GM19328 (cell line): ENCODE results near the gene NLK.
"Not testable (repeated sequence)": the region's sequence is repeated elsewhere in the genome, so short reads cannot be mapped to it uniquely, and the experiment has no call there.

Experiments used
- ATAC-seq: cut with Tn5 transposase; IDR thresholded peaks from one replicate; pipeline ENCODE4 v1.9.1; 2021; ENCODE audit warnings: mild to moderate bottlenecking, moderate library complexity; ENCODE audit not compliant: unreplicated experiment

The NLK gene

DNA sequence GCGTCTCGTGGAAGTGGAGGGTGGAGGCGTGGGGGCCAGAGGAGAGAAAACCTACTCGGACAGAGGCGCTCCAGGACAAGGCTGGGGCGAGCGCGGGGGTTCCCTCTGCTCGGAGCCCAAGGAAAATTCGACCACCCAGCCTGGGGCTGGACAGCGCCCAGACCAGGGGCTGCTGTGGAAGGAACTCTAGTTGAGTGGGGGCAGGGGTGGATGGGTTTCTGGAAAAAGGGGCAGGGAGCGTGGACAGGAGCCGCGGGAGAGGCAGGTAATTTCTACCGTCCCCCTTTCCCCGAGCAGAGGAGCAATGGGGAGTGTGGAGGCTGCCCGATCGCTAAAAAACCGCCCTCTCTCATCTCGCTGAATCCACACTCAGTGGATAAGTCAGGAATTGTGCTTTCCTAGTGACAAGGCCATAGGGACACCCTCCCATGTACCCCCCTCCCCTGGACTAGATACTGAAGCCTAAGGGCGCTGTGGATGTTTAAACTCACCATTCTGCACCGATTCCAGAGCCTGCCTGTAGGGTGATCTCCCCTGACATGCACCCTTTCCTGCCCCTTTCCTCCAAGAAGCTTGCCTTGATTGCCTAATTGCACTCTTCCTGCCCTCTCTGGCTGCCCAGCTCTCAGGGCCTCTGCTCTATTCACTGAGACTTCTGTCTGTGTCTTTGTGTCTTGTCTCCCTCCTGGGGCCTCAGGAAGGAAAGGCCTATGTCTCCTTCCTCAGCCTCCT lies 185.8 kb downstream of the NLK start:
- no peak for ATAC-seq

DNA sequence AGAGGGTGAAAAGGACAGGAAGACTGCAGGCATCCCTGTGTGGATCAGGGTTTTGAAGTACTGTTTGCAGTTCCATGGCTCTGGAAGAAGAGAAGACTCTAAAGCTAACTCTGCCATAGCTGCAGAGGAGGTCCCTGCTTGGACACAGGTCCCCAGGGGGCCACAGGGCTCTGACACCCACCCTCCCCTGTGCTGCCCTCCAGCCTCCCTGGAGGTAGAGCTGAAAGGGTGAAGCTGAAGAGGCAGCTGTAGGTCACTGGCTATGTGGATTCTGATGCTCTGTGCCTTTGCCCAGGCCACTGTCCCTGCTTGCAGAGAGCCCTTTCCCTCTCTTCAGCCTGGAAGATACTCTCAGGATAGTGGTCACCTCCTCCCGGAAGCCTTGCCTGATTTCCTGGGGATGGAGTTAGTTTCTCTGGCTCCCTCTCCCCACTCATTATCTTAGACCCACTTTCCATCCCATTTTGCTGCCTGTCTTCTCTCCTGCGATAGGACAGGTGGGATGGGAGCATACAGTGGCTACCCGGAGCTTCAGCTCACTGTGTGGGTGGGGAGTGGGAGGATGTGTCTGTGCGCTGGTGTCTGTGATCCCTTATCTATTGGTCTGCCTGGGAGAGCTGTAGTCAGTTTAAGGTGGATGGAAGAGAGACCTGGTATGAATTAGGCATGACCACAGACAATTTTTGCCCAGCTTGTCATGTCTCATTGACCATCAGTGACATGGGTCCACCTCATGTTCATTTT lies 186.7 kb downstream of the NLK start:
- no peak for ATAC-seq

DNA sequence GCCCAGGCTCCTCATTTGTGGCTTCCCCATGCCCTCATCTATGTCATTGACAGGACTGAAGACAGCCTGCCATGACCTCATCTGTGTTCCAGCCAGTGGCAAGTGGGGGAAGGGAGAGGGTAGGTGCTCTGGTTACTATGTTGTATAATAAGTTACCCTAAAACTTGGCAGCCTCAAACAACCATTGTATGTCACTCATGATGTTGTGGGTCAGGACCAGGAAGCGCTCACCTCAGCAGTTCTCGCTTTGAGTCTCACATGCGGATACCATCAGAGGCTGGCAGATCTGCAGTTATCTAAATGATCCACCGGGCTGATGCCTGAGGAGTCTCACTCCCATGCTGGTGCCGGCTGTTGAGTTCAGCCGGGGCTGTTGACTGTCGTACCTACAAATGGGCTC lies 187.5 kb downstream of the NLK start:
- ATAC-seq: no peak

GRCh38 chr17:28230607-28231006 lies 188.1 kb downstream of the NLK start:
- ATAC-seq: not testable (repeated sequence)

- not testable (repeated sequence) for ATAC-seq
Measured at GRCh38 chr17:28231624-28232023, 189.1 kb downstream of the NLK start.

GRCh38 chr17:28232966-28233870 lies 190.7 kb downstream of the NLK start:
- ATAC-seq: not testable (repeated sequence)

- ATAC-seq: not testable (repeated sequence)
Measured at GRCh38 chr17:28233872-28234856, 191.7 kb downstream of the NLK start.

DNA sequence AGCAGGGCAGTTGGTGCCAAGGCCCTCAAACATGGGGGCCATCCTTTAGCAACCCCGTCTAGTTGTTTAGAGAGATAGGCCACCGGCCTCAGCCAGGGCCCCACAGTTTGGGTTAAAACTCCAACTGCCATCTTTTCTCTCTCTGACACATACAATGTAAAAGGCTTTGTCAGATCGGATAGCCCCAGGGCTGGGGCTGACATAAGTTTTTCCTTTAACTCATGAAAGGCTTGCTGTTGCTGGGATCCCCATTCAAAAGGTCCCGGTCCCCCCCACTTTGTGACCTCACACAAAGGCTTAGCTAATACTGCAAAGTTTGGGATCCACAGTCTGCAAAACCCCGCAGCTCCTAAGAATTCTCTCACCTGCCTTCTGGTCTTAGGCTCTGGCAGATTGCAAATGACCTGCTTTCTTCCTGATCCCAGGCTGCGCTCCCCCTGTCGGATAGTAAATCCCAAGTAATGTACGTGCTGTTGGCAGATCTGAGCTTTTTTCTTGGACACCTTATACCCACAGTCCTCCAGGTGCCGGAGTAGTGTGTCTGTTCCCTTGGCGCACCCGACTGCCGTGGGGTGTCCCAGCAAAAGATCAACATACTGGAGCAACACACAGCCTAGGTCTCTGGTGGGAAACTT lies 192.7 kb downstream of the NLK start:
- ATAC-seq: not testable (repeated sequence)

DNA sequence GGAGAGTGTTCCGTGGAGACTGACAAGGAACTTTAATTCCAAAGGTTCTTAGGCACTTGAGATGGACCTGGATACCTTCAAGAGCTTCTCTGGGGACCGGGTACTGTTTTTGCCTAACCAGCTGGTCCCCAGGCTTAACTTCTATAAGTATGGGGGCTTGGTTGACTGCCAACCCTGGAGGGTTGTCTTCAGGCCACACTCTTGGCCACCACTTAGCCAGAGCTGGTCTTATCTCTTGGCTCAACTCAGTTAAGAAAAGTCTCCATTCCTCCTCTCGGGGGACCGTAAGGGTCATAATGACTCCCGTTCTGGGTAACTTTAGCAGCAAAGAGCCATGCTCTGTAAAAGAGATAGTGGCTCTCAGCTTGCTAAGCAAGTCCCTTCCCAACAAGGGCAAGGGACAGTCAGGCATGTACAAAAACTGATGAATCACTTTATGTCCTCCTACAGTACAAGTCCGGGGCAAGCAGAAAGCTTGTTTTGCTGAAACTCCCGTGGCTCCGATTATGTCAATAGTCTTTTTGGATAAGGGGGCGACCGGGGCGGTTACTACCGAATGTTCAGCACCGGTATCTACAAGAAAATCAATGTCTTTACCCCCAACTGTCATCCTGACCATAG lies 193.7 kb downstream of the NLK start:
- ATAC-seq: not testable (repeated sequence)

DNA sequence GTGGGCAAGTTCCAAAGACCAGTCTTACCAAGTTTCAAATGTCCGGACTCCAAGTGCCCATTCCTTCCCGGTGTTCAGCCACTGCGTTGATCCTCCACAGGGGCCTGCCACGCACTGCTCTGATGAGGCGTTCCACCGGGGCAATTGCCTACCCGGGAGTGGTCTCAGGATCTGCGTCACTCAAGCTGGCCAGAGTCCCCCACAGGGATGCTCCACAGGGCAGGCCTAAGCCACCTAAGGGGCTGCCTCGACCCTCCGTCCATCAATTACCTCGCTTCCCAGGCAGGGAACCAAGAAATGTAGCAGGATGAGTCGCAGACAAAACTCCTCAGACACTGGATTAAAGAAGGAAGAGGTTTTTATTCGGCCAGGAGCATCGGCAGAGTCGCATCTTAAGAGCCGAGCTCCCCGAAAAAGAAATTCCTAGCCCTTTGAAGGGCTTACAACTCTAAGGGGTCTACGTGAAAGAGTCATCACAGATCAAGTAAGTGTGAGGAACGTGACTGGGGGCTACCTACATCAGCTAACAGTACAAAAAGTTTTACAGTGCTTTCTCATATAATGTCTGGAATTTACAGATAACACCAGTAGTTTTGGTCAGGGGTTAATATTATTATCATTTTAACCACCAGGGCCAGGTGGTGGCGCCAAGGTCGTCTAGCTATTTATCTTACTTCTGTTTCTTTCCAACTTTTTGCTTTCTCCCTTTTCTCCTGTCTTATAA lies 196.2 kb downstream of the NLK start:
- not testable (repeated sequence) for ATAC-seq

GRCh38 chr17:28239271-28239624 lies 196.8 kb downstream of the NLK start:
- ATAC-seq: no peak

DNA sequence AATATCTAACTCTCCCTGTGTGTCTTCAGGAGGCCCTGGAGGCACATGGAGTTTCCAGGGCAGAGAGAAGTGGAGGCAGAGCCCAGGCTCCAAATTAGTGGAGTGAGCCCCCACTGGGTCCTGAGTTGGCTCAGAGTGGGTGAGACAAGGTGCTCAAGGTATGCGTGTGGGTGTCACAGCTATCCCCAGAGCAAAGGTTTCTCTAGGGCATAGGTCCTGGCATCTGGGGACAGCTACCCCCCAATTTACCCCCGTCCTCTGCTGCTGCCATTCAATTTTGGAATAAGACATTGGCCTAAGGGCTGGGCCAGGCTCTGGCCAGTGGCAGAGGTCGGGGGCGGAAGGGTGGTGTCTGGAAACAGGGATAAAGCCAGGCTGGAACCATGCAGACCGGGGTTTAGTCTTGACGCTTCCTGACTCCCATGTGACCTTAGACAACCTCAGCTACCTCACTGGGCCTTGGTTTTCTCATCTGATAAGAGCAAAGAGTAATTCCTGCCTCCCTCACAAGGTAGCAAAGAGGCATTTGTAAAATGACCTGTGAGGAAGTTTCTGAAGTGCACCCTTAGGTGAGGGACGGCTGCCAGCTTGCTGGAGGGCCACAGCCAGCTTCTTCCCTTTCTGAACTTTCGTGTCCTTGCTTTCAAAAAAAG lies 198.3 kb downstream of the NLK start:
- ATAC-seq: no peak

DNA sequence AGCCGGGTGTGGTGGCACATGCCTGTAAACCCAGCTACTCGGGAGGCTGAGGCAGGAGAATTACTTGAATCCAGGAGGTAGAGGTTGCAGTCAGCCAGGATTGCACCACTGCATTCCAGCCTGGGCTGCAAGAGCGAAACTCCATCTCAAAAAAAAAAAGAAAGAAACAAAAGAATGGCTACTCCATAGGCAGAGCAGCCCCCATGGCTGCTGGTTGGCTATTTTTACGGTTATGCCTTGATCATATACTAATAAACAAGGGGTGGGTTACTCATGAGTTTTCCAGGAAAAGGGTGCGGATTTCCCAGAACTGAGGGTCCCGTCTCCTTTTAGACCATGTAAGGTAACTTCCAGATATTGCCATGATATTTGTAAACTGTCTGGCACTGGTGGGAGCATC lies 200.3 kb downstream of the NLK start:
- no peak for ATAC-seq

DNA sequence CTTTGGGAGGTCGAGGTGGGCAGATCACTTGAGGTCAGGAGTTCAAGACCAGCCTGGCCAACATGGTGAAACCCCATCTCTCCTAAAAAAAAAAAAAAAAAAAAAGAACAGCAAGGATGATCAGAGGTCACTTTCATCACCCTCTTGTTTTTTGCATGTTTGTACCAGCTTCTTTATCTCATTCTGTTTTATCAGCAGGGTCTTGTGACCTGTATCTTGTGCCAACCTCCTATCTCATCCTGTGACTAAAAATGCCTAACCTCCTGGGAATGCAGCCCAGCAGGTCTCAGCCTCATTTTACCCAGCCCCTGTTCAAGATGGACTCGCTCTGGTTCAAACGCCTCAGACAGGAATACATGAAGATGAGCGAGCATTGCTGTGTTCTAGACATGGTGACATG lies 200.8 kb downstream of the NLK start:
- not testable (repeated sequence) for ATAC-seq

- ATAC-seq: no peak
Measured at GRCh38 chr17:28244446-28244845, 202.0 kb downstream of the NLK start.
